Subcutaneous abdominal adipose tissue (tissue), 5 donors: Measurements from ENCODE around the gene EHBP1L1.
"Not testable (repeated sequence)": the region's sequence is repeated elsewhere in the genome, so short reads cannot be mapped to it uniquely, and the experiment has no call there.

Experiments used
- H3K27ac ChIP-seq: one replicate; pipeline ENCODE4 v1.7.0; 2013; ENCODE audit warnings: low read depth, mild to moderate bottlenecking, inconsistent platforms, low read length, moderate library complexity
- H3K27me3 ChIP-seq, 5 donors: one replicate each; pipeline ENCODE4 v1.7.0; 2013; ENCODE audit warnings: low read length in 5 of 5, inconsistent platforms in 1 of 5; ENCODE audit not compliant: control insufficient read depth in 5 of 5, insufficient read depth in 4 of 5
- H3K36me3 ChIP-seq, 5 donors: one replicate each; pipeline ENCODE4 v1.7.0; 2013; ENCODE audit warnings: low read length in 5 of 5; ENCODE audit not compliant: control insufficient read depth in 5 of 5, insufficient read depth in 5 of 5
- H3K4me1 ChIP-seq, 5 donors: one replicate each; pipeline ENCODE4 v1.7.0; 2013; ENCODE audit warnings: low read length in 5 of 5, mild to moderate bottlenecking in 3 of 5, moderate library complexity in 1 of 5; ENCODE audit not compliant: control insufficient read depth in 5 of 5, insufficient read depth in 5 of 5
- H3K4me3 ChIP-seq, 5 donors: one replicate each; pipeline ENCODE4 v1.7.0; 2013; ENCODE audit warnings: low read length in 5 of 5, low read depth in 1 of 5
- H3K9ac ChIP-seq, 5 donors: one replicate each; pipeline ENCODE4 v1.7.0; 2013; ENCODE audit warnings: low read length in 5 of 5, mild to moderate bottlenecking in 4 of 5, moderate library complexity in 3 of 5
- H3K9me3 ChIP-seq, 5 donors: one replicate each; pipeline ENCODE4 v1.7.0; 2013; ENCODE audit warnings: low read length in 5 of 5; ENCODE audit not compliant: control insufficient read depth in 5 of 5
- donor health status: healthy.
- donor health status: healthy.
- donor health status: healthy.
- donor health status: healthy.
- donor health status: healthy.

Gene EHBP1L1

DNA sequence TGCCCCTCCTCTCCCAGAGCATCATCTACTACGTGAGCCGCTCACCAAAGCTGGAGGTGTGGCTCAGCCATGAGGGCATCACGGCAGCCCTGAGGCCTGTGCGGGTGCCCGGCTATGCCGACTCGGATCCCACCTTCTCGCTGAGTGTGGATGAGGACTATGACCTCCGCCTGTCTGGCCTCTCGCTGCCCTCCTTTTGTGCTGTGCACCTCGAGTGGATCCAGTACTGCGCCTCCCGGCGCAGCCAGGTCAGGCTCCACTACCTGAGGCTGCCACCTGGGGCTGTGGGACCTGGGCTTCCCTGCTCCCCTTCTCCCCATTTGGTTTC, 58.2 kb downstream of the EHBP1L1 start:
- Histone ChIP-seq H3K9ac (no peak overlapping the region), H3K9me3 (no peaks in the 10 kb centered on the region), H3K4me1 (peaks cover 4 to 21% (median 18%) of the 10 kb centered on the region in 5 donors), H3K27ac (no peak overlapping the region), H3K4me3 (no peak overlapping the region), H3K27me3 (no peaks in the 10 kb centered on the region), H3K36me3 (peaks cover 0 to 78% (median 67%) of the 10 kb centered on the region in 5 donors)

DNA sequence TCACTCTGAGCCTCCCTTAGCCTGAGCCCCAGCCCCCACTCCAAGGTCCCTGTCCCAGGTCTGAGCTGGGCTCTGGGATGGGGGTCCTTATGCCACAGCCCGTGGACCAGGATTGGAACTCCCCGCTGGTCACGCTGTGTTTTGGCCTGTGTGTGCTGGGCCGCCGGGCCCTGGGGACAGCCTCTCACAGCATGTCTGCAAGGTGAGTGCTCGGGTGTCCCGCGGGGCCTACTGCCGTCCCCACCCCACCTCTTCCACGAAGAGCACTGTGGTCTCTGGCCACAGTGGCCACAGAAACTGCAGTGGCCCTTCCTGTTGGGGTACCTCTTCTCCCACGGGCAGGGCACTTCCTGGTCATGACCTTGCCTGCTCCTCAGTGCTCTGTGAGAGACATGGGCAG, 58.6 kb downstream of the EHBP1L1 start:
- Histone ChIP-seq H3K4me1 (peaks cover 4 to 25% (median 22%) of the 10 kb centered on the region in 5 donors), H3K27me3 (no peaks in the 10 kb centered on the region), H3K27ac (no peak overlapping the region), H3K4me3 (no peak overlapping the region), H3K36me3 (peaks cover 0 to 74% (median 63%) of the 10 kb centered on the region in 5 donors), H3K9ac (no peak overlapping the region), H3K9me3 (no peaks in the 10 kb centered on the region)

DNA sequence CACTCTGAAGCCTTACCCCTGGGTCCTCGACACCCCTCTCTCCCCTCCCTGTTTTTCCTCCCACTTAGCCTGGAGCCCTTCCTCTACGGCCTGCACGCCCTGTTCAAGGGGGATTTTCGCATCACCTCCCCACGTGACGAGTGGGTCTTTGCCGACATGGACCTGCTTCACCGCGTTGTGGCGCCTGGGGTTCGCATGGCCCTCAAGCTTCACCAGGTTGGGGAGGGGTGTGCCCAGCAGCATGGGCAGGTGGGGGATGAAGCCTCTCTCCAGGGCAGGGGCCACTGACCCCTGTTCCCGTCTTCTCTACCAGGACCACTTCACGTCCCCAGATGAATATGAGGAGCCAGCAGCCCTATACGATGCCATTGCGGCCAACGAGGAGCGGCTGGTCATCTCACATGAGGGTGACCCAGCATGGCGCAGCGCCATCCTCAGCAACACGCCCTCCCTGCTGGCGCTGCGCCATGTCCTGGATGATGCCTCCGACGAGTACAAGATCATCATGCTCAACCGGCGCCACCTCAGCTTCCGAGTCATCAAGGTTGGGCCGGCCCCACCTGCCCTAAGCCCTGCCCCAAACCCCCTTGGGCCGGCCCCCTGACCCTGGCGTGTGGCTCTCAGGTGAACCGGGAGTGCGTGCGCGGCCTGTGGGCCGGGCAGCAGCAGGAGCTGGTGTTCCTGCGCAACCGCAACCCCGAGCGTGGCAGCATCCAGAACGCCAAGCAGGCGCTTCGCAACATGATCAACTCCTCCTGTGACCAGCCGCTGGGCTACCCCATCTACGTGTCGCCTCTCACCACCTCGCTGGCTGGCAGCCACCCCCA, 59.3 kb downstream of the EHBP1L1 start:
- no peak overlapping the region for H3K27ac ChIP-seq
- H3K4me1 ChIP-seq, result peaks cover 7 to 32% (median 29%) of the 10 kb centered on the region in 5 donors
- H3K27me3 ChIP-seq, result no peaks in the 10 kb centered on the region
- peaks cover 0 to 67% (median 56%) of the 10 kb centered on the region in 5 donors for H3K36me3 ChIP-seq
- H3K9me3 ChIP-seq, result no peaks in the 10 kb centered on the region
- H3K4me3 ChIP-seq, result no peak overlapping the region
- H3K9ac ChIP-seq, result no peak overlapping the region

DNA sequence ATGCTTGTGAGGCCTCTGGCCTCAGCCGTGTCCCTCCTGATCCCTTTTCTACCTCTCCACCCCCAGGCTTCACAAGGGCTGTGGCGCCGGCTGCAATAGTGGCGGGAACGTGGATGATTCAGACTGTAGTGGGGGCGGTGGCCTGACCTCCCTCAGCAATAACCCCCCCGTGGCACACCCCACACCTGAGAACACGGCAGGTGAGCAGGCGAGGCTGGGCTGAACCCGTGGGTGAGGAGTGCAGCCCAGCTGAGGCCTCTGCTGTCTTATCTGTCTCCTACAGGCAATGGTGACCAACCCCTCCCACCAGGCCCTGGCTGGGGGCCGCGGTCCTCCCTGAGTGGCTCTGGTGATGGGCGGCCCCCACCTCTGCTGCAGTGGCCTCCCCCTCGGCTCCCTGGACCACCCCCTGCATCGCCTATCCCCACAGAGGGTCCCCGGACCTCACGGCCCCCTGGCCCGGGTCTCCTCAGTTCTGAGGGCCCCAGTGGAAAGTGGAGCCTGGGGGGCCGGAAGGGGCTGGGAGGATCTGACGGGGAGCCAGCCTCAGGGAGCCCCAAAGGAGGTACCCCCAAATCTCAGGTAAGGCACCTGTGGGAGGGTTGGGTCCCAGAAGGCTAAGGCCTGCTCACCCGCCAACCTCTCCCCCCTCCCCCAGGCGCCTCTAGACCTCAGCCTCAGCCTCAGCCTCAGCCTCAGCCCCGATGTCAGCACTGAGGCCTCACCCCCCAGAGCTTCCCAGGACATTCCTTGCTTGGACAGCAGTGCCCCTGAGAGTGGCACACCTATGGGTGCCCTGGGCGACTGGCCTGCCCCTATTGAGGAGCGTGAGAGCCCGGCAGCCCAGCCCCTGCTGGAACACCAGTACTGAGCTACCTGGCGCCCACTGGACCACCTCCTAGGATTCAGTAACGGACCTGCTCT, 60.5 kb downstream of the EHBP1L1 start:
- Histone ChIP-seq H3K9ac (no peak overlapping the region), H3K4me3 (no peak overlapping the region), H3K4me1 (peaks cover 10 to 44% (median 41%) of the 10 kb centered on the region in 5 donors), H3K9me3 (no peaks in the 10 kb centered on the region), H3K36me3 (peaks cover 0 to 61% (median 51%) of the 10 kb centered on the region in 5 donors), H3K27ac (no peak overlapping the region), H3K27me3 (no peaks in the 10 kb centered on the region)

DNA sequence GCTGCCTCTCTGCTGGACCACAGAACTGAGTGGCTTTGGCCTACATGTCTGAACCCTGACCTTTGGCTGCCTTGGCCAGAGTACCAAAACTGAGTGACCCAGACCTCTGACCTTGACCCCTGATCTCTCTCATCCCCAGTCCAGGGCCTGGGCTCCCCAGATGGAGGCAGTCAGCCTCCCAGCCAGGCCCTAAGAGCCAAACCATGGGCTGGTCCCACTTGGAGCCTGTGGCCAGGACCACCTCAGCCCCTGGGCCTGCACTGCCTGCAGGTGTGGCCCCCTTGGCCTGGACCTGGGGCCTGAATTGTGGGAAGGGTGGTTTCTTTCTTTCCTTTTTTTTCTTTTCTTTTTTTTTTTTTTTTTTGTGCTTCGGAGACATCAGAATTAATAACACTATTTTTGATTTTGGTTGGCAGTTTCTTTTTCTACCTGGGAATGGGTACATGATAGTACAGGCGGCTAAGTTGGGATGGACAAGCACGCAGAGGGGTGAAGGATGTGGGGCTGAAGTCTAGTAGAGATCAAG, 61.2 kb downstream of the EHBP1L1 start:
- peaks cover 10 to 51% (median 49%) of the 10 kb centered on the region in 5 donors for H3K4me1 ChIP-seq
- H3K9me3 ChIP-seq, result no peaks in the 10 kb centered on the region
- H3K36me3 ChIP-seq, result peaks cover 0 to 60% (median 48%) of the 10 kb centered on the region in 5 donors
- H3K9ac ChIP-seq, result peak overlapping the region in 3 of 5 donors; percentile 52 to 82 (median 53)
- peak overlapping the region in 2 of 5 donors; percentile 58 to 85 for H3K4me3 ChIP-seq
- no peaks in the 10 kb centered on the region for H3K27me3 ChIP-seq
- peak overlapping the region; percentile 69 for H3K27ac ChIP-seq

DNA sequence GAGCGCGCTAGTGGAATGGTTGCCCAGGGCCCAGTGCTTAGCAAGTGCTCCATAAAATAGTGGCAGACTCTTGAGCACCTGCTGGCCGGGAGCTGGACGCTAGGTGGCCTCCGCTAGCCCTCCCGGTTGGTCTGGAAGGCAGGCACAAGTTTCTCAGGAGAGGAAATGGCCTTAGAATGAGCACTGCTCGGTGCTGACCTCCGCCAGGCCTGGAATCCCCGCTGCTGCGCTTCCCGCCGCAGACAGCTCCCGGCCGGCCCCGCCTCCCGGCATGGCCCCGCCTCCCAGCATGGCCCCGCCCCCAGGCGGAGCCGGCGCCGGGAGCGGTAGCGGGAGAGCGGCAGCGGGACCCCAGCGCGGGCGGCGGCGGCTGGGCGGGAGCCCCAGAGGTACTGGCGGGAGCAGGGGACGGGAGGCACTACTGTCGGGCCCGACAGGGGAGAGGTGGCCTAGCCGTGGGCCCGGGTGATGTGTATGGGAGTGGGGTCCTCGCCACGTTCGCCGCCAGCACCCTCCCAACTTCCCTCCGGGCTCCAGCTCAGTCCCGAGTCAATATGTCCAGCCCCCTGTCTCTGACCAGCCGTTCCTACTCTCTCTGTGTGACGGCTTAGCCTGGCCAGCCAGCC, 62.1 kb downstream of the EHBP1L1 start, which contains the start of gene SIPA1:
SIPA1 (plus strand) TSS at position 308 of the 626 bp plus-strand sequence. CDS start 2,821 bp downstream, outside the sequence.
- Histone ChIP-seq H3K4me1 (peaks cover 10 to 53% (median 50%) of the 10 kb centered on the region in 5 donors), H3K4me3 (peak within 1 kb of the TSS; percentile 48 to 86 (median 84)), H3K27me3 (no peaks in the 10 kb centered on the region), H3K27ac (peak within 1 kb of the TSS; percentile 86), H3K9ac (peak within 1 kb of the TSS; percentile 38 to 86 (median 82)), H3K9me3 (no peaks in the 10 kb centered on the region), H3K36me3 (peaks cover 0 to 61% (median 53%) of the 10 kb centered on the region in 5 donors)

DNA sequence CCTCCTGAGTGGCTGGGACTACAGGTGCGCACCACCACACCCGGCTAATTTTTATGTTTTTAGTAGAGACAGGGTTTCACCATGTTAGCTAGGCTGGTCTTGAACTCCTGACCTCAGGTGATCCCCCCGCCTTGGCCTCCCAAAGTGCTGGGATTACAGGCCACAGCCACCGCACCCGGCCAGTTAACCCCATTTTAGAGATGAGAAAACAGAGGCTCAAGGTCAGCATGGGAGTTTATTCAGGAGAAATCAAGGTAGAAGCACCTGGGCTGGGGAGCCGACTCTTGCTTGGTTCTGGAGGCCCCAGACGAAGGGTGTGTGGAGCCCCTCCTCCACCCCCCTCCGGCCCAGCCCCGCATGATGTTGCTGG, 63.4 kb downstream of the EHBP1L1 start:
- not testable (repeated sequence) for H3K9ac ChIP-seq, H3K27me3 ChIP-seq, H3K9me3 ChIP-seq
- Histone ChIP-seq H3K27ac (peak overlapping the region; percentile 86), H3K36me3 (peaks cover 0 to 60% (median 50%) of the 10 kb centered on the region in 5 donors), H3K4me3 (peak overlapping the region in 2 of 5 donors; percentile 42 to 86), H3K4me1 (peaks cover 10 to 53% (median 50%) of the 10 kb centered on the region in 5 donors)

DNA sequence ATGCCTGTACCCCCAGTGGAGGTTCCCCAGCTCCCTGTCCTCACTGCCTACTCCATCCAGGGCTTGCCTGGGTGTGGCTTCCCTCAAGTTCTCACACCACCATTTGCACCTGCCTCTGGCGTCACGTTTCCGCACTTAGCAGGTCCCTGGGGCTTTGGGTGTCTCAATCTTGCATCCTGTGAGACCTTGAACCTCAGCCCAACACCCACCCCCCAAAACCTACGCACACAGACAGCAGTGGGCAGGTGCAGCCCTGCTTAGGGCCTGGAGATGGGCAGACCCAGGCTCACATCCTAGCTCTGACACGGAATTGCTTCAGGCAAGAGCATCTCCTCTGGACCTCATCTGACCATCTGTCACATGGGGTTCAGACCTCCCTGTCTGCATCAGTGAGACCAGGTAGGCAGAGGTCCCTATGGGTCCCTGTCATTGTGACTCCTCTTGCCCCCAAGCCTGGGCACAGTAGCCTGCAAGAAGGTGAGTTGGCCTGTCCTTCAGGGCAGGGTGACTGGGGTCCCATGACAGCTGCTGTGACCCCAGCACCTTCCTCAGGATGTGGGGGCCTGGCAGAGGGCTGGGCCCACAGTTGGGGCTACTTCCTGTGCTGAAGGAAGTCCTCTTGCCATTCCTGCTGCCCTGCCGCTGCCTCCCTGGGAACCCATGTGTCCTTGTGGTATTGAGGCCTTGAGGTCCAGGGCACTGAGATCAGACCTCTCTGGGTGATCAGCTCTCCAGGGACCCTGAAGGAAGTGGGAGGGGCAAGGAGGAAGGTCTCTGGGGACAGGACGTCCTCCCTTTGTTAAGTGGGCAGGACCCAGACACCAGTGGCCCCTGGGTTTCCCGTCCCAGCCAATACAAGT, 64.0 kb downstream of the EHBP1L1 start:
- H3K27ac ChIP-seq, result peak overlapping the region; percentile 65
- peak overlapping the region in 4 of 5 donors; percentile 15 to 50 (median 44) for H3K4me3 ChIP-seq
- H3K4me1 ChIP-seq, result peaks cover 10 to 53% (median 50%) of the 10 kb centered on the region in 5 donors
- H3K36me3 ChIP-seq, result peaks cover 0 to 58% (median 49%) of the 10 kb centered on the region in 5 donors
- H3K9ac ChIP-seq, result peak overlapping the region in 3 of 5 donors; percentile 28 to 78 (median 73)
- no peaks in the 10 kb centered on the region for H3K9me3 ChIP-seq
- H3K27me3 ChIP-seq, result no peaks in the 10 kb centered on the region
